AG09319 (cell line): ENCODE results near the gene WFIKKN2.

Experiments used
- DNase-seq: peaks from one replicate; pipeline ENCODE4 v3.0.0-alpha.2; 2010; ENCODE audit warnings: low read depth; ENCODE audit errors: extremely low read depth
- TF ChIP-seq, protein P1 (sequence below): IDR thresholded peaks from 2 replicates; pipeline ENCODE4 v1.5.1; 2011; ENCODE audit warnings: low read depth, mild to moderate bottlenecking, inconsistent platforms, low read length, moderate library complexity

WFIKKN2 gene, protein sequence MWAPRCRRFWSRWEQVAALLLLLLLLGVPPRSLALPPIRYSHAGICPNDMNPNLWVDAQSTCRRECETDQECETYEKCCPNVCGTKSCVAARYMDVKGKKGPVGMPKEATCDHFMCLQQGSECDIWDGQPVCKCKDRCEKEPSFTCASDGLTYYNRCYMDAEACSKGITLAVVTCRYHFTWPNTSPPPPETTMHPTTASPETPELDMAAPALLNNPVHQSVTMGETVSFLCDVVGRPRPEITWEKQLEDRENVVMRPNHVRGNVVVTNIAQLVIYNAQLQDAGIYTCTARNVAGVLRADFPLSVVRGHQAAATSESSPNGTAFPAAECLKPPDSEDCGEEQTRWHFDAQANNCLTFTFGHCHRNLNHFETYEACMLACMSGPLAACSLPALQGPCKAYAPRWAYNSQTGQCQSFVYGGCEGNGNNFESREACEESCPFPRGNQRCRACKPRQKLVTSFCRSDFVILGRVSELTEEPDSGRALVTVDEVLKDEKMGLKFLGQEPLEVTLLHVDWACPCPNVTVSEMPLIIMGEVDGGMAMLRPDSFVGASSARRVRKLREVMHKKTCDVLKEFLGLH

DNA sequence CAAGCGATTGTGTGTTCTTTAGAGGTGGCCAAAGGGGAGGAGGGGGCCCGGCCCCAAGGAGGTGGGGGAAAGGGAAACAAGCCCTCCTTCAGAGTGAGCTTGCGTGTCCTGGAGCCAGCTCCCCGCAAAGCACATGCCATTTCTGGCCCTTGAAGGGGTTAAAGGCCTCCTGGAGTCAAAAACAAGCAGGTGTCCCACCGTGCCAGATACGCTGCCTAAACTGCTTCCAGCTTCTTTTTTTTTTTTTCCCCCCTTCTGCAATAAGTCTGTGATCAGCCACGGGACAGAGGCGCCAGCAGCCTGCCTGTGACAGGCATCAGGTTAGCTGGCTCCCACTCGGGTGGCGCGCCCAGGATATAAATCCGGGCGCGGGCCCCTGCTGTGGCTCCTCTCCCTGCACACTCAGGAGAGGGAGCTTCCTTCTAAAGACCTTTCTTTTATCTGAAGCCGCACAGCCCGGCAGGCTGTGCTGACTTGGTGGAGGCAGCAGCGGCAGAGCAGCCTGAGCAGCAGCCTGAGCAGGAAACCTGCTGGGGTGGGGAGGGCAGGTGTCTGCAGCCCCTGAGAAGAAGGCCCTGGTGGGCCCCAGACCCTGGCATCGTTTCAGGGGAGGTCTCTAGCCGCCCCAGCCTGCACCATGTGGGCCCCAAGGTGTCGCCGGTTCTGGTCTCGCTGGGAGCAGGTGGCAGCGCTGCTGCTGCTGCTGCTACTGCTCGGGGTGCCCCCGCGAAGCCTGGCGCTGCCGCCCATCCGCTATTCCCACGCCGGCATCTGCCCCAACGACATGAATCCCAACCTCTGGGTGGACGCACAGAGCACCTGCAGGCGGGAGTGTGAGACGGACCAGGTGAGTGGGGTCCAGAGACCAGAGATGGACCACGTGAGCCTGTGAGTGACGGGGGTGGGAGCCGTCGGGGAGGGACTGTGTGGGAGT is at the start of gene WFIKKN2:
TSS of gene WFIKKN2 (plus strand) at position 286 of the 934 bp plus-strand sequence. CDS start at position 638, 352 bp downstream.
- no peak for DNase-seq
- TF ChIP-seq, protein P1, sequence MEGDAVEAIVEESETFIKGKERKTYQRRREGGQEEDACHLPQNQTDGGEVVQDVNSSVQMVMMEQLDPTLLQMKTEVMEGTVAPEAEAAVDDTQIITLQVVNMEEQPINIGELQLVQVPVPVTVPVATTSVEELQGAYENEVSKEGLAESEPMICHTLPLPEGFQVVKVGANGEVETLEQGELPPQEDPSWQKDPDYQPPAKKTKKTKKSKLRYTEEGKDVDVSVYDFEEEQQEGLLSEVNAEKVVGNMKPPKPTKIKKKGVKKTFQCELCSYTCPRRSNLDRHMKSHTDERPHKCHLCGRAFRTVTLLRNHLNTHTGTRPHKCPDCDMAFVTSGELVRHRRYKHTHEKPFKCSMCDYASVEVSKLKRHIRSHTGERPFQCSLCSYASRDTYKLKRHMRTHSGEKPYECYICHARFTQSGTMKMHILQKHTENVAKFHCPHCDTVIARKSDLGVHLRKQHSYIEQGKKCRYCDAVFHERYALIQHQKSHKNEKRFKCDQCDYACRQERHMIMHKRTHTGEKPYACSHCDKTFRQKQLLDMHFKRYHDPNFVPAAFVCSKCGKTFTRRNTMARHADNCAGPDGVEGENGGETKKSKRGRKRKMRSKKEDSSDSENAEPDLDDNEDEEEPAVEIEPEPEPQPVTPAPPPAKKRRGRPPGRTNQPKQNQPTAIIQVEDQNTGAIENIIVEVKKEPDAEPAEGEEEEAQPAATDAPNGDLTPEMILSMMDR = no peak

DNA sequence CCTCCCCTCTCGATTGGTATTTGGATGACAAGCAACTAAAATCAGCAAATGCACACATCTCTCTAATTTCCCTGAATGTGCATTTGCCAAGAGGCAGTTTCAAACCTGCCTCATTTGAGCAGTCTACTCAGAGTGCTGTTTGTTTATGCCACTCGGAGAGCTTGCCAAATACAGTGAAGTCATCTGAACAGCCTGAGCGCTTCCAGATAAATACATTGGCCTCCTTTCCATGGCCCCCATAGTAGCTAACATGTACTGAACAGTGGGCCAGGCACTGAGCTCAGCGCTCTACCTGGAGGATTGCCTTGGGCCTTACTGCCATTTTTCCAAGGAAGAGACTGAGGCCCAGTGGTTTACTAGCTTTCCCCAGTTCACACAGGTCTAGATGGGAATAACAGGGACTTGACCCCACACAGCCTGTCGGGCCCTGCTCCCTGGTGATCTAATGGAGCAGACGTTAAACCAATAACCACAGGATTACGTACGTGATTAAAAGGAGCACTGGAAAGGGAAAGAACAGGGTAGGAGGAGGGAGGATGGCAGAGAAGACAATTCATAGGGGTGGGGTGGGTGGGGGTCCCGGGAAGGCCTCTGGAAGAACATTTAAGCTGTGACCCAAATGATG is 49.3 kb upstream of the WFIKKN2 start:
- TF ChIP-seq, protein P1 = no peak
- DNase-seq = peak; percentile 40

DNA sequence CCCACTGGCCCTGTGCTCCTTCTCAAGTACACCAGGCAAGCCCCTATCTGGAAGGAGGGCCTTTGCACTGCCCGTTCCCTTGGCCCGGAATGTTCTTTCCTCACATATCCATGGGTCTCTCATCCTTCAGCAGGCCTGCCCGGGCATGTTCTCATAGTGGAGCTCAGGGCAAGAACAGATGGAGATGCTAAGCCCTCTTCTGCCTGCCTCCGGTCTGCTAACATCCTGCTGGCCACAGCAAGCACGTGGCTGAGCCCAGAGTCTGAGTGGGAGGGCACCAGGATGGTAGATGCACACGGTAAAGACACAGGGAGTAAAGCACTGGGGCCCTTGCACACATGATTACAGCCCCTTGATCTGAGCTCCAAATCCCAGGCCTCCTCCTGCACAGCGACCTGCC is 48.3 kb upstream of the WFIKKN2 start:
- DNase-seq = no peak
- TF ChIP-seq, protein P1 = no peak

DNA sequence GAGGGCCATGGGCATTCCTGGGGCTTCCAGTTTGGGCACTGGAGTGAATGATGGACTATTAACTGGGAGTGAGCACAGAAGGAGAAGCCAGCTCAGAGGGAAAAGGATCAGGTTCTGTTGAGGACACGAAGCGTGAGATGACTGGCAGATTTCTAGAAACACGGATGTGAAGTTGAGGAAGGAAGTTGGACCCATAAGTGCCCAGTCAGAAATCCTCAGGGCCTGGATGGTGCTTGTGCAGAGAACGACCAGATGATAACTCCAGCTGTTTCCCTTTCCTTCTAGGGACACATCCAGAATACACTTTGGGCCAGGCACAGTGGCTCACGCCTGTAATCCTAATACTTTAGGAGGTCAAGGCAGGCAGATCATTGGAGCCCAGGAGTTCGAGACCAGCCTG is 44.8 kb upstream of the WFIKKN2 start:
- TF ChIP-seq, protein P1 = no peak
- no peak for DNase-seq

DNA sequence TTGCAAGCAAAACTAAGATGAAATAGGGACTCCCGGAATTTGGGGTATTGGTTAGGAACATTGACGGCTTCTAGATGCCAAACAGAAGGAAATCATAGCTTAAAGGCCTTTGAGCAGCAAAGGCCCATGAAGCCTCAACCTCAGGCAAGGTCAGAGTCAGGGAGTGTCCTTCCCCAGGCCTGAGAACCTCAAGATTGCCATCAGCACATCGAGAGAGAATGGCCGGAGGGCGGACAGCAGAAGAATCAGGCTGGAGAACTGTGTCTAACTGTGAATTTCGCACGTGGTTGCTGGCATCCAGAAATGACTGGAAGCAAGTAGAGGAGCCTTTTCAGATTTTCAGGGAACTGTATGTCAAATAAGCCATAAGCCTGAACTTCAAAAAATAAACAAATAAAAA is 43.3 kb upstream of the WFIKKN2 start:
- no peak for DNase-seq
- TF ChIP-seq, protein P1 = no peak

DNA sequence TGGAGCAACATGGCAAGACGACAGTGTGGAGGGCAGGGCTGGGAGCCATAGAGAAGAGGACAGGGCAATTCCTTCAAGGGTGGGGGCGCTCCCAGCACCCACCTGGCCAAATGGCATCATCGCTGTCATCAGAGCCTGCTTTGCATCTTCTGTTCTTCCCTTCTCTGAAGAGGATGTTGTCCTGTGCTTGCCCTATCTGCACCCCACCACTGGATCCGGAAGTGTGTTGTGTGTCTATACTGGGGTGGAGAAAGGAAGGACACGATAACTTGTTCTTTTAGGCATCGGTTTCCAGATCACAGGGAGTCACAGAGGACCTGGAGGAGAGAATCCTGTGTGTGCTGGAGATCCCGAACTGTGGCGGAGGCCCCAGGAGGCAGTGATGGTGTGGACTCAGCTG is 42.4 kb upstream of the WFIKKN2 start:
- no peak for DNase-seq
- TF ChIP-seq, protein P1 = no peak
